Raji (cell line): ENCODE results near the gene CFD.

Experiments used
- POLR2A ChIP-seq: IDR thresholded peaks from 2 replicates; pipeline ENCODE4 v1.6.1; 2011; ENCODE audit warnings: low read depth, low read length, control low read depth; ENCODE audit not compliant: insufficient read depth

CFD gene

GRCh38 chr19:875265-875879 is 15.9 kb downstream of the CFD start:
- no peak for TF ChIP-seq POLR2A

GRCh38 chr19:876089-876488 is 16.6 kb downstream of the CFD start:
- TF ChIP-seq POLR2A = no peak

- no peak for TF ChIP-seq POLR2A
Observed at GRCh38 chr19:876780-877314, 17.4 kb downstream of the CFD start.

- no peak for TF ChIP-seq POLR2A
Observed at GRCh38 chr19:879711-880438, 20.4 kb downstream of the CFD start.

- no peak for TF ChIP-seq POLR2A
Observed at GRCh38 chr19:881385-882071, 22.1 kb downstream of the CFD start.

- no peak for TF ChIP-seq POLR2A
Observed at GRCh38 chr19:882871-883497, 23.5 kb downstream of the CFD start.

- TF ChIP-seq POLR2A = no peak
Observed at GRCh38 chr19:883661-884211, 24.3 kb downstream of the CFD start.

- no peak for TF ChIP-seq POLR2A
Observed at GRCh38 chr19:884420-885211, 25.2 kb downstream of the CFD start.

GRCh38 chr19:885536-886224 is 26.2 kb downstream of the CFD start:
- TF ChIP-seq POLR2A = no peak

GRCh38 chr19:887072-887471 is 27.6 kb downstream of the CFD start:
- TF ChIP-seq POLR2A = no peak

GRCh38 chr19:887599-887998 is 28.1 kb downstream of the CFD start:
- TF ChIP-seq POLR2A = no peak

GRCh38 chr19:888581-889385 is 29.3 kb downstream of the CFD start:
- no peak for TF ChIP-seq POLR2A

GRCh38 chr19:889662-890295 is 30.3 kb downstream of the CFD start:
- TF ChIP-seq POLR2A = no peak
